GM03348 (cell line): ENCODE results near the gene NRIP3.

Source experiments
- DNase-seq: peaks from one replicate; pipeline ENCODE4 v3.0.0; 2012; ENCODE audit warnings: low spot score

Gene NRIP3

GRCh38 chr11:9003573-9004182 lies at the start of gene NRIP3:
TSS of gene NRIP3 (minus strand) at chr11:9004001. CDS start at chr11:9003935, 66 bp downstream.
- peak; percentile 93 for DNase-seq

- no peak for DNase-seq
Measured at GRCh38 chr11:9052316-9052715, 48.5 kb upstream of the NRIP3 start.

- DNase-seq, result no peak
Measured at GRCh38 chr11:9049959-9050358, 46.2 kb upstream of the NRIP3 start.

- DNase-seq, result peak; percentile 41
Measured at GRCh38 chr11:9047964-9048523, 44.2 kb upstream of the NRIP3 start.

GRCh38 chr11:9046481-9046880 lies 42.7 kb upstream of the NRIP3 start:
- no peak for DNase-seq

GRCh38 chr11:9042488-9042887 lies 38.7 kb upstream of the NRIP3 start:
- no peak for DNase-seq

- no peak for DNase-seq
Measured at GRCh38 chr11:9041747-9042146, 37.9 kb upstream of the NRIP3 start.

GRCh38 chr11:9040410-9040809 lies 36.6 kb upstream of the NRIP3 start:
- no peak for DNase-seq

- DNase-seq, result no peak
Measured at GRCh38 chr11:9039863-9040262, 36.1 kb upstream of the NRIP3 start.

- DNase-seq, result no peak
Measured at GRCh38 chr11:9039198-9039597, 35.4 kb upstream of the NRIP3 start.

GRCh38 chr11:9038541-9038940 lies 34.7 kb upstream of the NRIP3 start:
- DNase-seq, result no peak

- DNase-seq, result no peak
Measured at GRCh38 chr11:9037963-9038362, 34.2 kb upstream of the NRIP3 start.

- DNase-seq, result no peak
Measured at GRCh38 chr11:9037046-9037780, 33.4 kb upstream of the NRIP3 start.

- no peak for DNase-seq
Measured at GRCh38 chr11:9030601-9031000, 26.8 kb upstream of the NRIP3 start.

GRCh38 chr11:9029422-9029821 lies 25.6 kb upstream of the NRIP3 start:
- no peak for DNase-seq

GRCh38 chr11:9028581-9028980 lies 24.8 kb upstream of the NRIP3 start:
- no peak for DNase-seq

- no peak for DNase-seq
Measured at GRCh38 chr11:9025101-9025850, 21.5 kb upstream of the NRIP3 start.

- DNase-seq, result no peak
Measured at GRCh38 chr11:9022961-9023680, 19.3 kb upstream of the NRIP3 start.

GRCh38 chr11:9020916-9021315 lies 17.1 kb upstream of the NRIP3 start:
- no peak for DNase-seq

GRCh38 chr11:9019861-9020260 lies 16.1 kb upstream of the NRIP3 start:
- DNase-seq, result no peak

GRCh38 chr11:9017773-9018172 lies 14.0 kb upstream of the NRIP3 start:
- peak; percentile 86 for DNase-seq
